Esophagus squamous epithelium (tissue), 4 donors: Measurements from ENCODE around the gene ZDHHC19.

Source experiments
- CTCF ChIP-seq, 6 experiments: fragments of 450-650 bp in 4 of 6; fragments of 200-600 bp in 2 of 6; sonication (generic) in 2 of 6; IDR thresholded peaks; one replicate each; pipeline ENCODE4 v1.5.1; 2016 to 2019; ENCODE audit warnings: antibody characterized with exemption in 6 of 6, mild to moderate bottlenecking in 4 of 6, moderate library complexity in 4 of 6
- POLR2A ChIP-seq, 4 donors: fragments of 450-650 bp; IDR thresholded peaks; one replicate each; pipeline ENCODE4 v1.6.1; 2017; ENCODE audit warnings: antibody characterized with exemption in 4 of 4, mild to moderate bottlenecking in 4 of 4, moderate library complexity in 3 of 4

GRCh38 chr3:196260784-196261183, 49.6 kb upstream of the ZDHHC19 start:
- no peak for TF ChIP-seq CTCF (IDR thresholded peaks at IDR 0.05)
- TF ChIP-seq POLR2A (IDR thresholded peaks at IDR 0.05) = no peak
